ENCODE measurements around the gene KLHL29.
A peak's percentile ranks its signal among the peaks of the same experiment; 100 is the strongest.

The KLHL29 gene

DNA sequence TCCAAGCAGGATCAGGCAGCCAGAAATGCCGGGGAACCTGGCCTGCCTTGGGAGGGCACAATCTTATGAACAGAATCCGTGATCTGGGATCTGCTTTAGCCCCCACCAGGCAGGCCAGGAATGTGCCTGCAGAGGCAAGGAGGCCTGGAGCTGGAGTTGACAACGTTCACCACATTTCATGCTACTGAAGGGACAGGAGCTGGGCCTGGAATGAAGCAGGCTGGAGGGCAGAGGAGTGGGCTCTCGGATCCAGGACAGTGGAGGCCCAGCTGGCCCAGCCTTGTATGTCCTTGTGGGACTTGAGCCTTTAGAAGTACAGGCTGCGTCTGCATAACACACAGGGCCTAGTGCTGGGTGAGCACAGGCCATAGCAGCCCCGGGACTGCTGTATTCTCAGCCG lies 91.8 kb downstream of the KLHL29 start:
- DNase-seq (ENCODE audit: low read depth in 2 of 2): no peak

DNA sequence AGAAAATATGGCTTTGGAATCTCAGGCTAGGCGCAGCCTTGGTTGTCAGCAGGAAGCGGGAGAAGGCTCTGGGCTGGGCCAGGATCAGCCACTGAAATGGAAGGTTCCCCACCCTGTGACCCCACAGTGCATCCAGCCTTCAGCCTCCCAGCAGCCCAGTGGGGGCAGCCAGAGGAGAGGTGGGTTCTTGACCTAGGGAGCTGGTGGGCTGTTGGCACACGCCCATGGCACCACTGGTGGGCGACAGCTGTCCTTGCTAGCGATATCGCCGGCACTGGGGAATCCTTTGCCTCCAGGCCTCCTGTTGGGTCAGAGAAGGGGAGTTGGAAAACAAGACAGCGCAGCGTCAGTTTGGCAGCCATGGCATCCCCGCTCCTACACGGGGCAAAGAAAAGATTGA lies 92.4 kb downstream of the KLHL29 start:
- no peak for DNase-seq (ENCODE audit: low read depth in 2 of 2)

DNA sequence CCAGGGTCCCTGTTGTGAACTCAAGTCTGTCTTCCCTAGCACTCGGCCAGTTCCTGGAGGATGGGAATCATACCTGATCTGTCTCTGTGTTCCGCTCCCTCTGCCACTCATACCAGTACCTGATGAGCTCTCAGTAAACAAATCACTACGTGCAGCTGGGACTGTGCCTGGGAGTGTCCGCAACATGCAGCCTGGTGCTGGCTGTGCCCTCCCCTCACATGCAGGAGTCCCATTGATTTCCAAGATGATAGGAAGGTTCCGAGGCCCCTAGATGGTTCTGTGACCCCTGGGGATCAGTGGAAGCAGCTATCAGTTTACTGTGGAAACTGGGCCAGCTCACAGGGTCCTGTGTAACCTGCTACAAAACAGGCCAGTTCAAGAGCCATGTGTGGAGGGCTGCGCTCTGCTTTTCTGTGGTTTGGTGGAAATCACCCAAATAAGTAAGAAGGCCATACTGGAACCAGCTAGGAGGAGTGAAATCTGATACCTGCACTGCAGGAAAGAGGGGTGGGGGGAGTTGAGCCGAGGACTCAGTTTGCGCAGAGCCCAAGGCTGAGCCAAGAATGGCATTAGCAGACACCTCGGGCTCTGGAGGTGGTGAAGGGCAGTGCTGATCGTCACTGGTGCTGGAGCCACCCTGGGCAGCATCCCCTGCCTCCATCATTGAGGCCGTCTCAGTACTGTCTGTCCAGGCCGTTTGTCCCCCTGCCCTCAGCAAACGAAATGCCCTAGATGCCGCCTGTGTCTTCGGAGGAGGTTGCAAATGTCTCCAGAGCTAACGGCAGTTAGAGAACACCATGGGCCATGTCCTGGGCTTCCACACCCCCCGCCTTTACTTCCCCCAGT lies 93.3 kb downstream of the KLHL29 start:
- no peak for DNase-seq (ENCODE audit: low read depth in 2 of 2)

- no peak for DNase-seq (ENCODE audit: low read depth in 2 of 2)
These were observed 94.1 kb downstream of the KLHL29 start for GRCh38 chr2:23478933-23479683.

DNA sequence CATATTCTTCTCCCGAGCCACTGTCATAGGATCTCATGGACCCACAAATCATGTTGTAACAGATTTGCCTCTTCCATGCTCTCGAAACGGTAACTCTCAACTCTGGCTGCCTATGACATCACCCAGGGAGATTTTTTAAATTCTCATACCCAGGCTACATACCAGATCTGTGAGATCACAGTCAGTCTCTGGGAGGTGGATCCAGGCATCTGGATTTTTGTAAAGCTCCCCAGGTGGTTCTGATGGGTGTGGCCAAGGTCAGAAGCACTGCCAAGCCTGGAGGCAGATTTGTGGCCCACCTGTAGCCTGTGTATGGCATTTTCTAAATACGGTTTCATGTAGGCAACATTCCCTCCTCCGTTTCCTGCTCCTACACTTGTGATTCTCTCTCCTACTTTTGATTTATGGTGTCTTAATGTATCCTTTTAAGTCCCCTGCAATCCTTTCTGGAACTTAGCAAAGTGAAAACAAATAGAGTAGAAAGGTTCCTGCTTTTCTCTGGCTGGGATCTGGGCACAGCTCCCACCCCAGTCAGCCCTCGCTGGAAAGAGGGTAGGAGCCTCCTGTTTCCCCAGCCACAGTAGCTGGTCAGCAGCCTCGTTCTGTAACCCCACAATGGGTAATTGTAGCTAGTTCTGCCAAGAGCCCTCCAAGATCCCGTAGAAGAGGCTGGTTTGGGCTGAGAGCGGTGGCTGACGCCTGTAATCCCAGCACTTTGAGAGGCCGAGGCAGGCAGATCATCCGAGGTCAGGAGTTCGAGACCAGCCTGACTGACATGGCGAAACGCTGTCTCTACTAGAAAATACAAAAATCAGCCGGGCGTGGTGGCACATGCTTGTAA lies 96.2 kb downstream of the KLHL29 start:
- DNase-seq (ENCODE audit: low read depth in 2 of 2): no peak

DNA sequence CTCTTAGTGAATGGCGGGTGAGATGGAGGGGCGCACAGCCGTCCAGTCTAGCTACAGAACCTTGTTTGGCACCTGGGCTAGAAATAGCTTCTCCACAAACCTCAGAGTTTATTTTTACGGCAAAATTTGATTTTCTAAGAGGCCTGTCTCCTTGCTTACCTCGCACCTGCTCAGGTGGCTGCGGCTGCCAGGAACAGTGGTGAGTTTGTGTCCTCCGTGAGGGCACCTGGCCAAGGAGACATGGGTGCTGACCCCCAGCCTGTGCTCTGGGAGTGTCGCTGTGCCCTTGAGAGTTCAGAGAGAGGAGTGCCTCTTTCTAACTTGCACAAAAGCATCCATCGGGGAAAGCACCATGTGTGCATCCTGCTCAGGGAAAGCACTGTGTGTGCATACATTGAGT lies 97.2 kb downstream of the KLHL29 start:
- DNase-seq (ENCODE audit: low read depth in 2 of 2): no peak

- DNase-seq (ENCODE audit: low read depth in 2 of 2): no peak
These were observed 97.6 kb downstream of the KLHL29 start for GRCh38 chr2:23482607-23483006.

- no peak for DNase-seq (ENCODE audit: low read depth in 2 of 2)
These were observed 98.8 kb downstream of the KLHL29 start for GRCh38 chr2:23483791-23484190.

- no peak for DNase-seq (ENCODE audit: low read depth in 2 of 2)
These were observed 99.3 kb downstream of the KLHL29 start for GRCh38 chr2:23484275-23484674.

DNA sequence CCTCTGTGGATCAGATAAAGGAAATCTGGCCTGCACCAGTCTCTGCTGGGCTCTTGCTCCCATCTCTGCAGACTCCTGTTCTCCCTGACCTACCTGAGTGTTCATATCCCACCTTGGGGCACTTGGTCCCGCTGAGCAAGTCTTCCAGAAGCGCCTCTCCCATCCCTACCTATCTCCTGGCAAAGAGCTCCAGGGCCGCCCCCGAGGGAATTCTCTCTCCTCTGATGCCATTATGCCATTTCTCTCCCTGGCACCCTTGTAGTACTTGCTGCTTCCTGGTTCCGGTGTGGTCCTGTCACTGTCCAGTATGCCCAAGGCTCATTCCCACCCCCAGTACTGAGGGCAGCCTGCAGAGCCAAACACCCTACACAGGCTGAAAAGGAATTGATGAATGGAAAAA lies 99.8 kb downstream of the KLHL29 start:
- no peak for DNase-seq (ENCODE audit: low read depth in 2 of 2)

GRCh38 chr2:23485261-23485660 lies 100.3 kb downstream of the KLHL29 start:
- DNase-seq (ENCODE audit: low read depth in 2 of 2): no peak

DNA sequence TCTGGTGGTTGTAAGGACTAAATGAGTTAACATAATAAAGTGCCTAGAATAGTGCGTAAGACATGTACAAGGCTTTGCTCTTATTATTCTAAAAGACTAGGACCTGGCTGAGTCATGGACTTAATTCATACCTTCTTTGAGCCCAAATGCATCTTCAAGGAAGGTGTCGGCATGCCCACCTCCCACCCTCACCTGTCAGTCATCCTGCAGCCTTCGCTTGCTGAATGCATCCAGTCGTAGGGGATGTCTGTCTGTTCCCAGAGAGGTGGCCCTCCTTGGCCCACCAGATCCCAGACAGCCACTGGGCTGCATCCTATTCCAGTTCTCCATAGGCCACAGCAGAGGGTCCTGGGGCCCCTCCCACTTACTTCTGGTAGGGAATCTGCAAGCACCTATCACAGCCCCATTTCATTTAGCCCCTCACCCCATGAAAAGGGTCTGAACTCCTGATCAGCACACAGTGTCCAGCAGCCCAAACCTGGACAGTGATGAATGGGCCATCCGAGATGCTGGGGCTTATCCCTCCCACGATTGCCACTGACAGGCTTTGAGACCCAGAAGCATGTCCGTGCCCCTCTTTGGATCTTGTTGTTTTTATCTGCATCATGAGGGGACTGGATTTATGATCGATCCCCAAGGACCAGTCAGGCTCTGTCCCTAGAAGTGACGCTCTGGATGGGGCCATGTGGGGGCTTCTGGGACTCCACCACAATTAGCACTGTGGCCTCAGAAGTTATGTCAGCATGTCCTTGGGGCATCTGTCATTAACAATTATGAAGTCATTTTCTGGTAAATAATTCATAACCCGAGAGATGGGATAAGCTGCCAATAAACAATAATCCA lies 101.1 kb downstream of the KLHL29 start:
- no peak for DNase-seq (ENCODE audit: low read depth in 2 of 2)

- DNase-seq (ENCODE audit: low read depth in 2 of 2): no peak
These were observed 101.7 kb downstream of the KLHL29 start for GRCh38 chr2:23486684-23487075.

- DNase-seq (ENCODE audit: low read depth in 2 of 2): peak in 1 of 2 donors; percentile 49
These were observed 102.9 kb downstream of the KLHL29 start for GRCh38 chr2:23487735-23488492.

DNA sequence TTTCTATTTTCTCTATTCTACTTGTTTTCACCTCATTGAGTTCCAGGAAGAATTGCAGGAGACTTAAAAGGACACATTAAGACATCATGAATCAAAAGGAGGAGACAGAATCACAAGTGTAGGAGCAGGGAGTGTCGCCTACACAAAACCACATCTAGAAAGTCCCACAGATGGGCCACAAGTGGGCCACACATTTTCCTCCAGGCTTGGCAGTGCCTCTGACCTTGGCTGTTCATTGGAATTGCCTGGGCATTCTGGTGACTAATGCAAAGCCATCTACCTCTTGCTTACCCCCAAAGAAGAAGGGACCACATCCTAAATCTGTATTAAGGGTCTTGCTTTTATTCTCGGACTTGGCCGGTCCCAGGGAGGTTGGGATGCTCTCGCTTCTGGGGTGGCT lies 103.6 kb downstream of the KLHL29 start:
- DNase-seq (ENCODE audit: low read depth in 2 of 2): peak in 1 of 2 donors; percentile 21

DNA sequence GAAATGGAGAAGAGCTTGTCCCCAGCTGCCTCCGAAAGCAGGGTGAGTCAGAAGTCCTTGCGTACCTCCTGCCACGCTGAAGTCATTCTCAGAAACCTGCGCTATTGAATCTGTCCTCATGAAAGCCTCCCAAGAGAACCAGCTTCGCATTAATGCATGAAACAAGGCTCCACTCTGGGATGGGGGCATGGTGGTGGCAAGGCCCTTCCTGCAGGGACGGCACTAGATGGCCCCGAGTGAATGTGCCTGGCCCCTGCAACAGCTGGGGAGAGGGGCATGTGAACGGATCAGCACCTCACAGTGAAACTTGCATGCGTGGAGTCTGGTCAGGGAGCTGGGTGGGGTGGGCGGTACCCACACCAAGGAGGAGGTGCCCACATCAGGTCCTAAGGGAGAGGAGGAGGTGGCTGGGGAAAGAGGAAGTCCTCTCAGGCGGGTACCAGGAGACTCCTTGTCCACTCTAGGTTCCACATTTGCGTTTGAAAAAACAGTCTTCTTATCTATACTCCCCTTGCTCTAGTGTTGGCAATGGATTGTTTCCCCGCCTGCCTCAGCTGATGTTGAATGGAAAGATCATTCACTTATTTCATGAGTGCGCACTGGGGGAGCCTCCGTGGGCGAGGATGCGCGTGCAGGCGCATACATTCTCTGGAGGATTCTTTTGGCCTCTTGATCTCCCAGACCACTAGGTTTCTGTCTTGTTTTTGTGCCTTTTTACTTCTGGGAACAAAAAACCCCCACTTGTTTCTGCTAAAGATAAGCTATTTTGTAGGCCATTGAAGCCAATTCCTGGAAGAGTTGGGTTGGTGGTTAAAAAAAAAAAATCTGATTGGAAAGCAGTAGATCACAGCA lies 104.7 kb downstream of the KLHL29 start:
- peak; percentile 21 to 58 for DNase-seq (ENCODE audit: low read depth in 2 of 2)

- DNase-seq (ENCODE audit: low read depth in 2 of 2): no peak
These were observed 106.8 kb downstream of the KLHL29 start for GRCh38 chr2:23491591-23492336.

DNA sequence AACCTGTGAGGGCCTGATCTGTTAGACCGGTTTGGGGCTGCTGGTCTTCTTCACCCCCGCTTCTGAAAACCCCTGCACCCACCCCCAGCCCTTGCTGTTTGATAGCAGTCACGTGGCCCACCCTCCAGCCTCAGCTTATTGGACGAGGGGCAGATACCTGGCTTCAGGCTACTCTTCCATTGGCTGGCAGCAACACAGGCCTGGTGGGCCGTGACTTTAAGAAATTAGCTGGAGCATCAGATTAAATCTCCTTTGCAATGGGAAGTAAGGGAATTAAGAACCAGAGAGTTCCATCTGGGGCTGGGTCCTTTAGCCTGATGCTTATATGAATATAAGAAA lies 107.3 kb downstream of the KLHL29 start:
- no peak for DNase-seq (ENCODE audit: low read depth in 2 of 2)

DNA sequence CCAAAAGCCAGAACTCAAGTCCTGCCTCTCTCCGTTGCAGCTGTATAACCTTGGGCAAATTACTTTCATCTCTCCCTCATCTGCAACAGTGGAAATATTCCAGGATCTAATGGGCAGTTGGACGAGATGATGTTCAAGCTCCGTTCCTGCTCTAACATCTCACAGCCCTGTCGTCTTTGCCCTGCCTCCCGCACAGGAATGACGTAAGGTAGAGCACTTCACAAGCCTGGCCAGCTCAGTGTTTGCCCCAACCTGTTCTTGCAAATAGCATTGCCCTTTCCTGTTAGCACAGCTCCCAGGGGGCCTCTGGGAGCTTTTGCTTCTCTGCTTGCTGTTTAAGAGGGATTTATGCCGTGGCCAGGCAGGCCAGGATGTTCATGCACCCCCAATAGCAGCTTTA lies 107.9 kb downstream of the KLHL29 start:
- no peak for DNase-seq (ENCODE audit: low read depth in 2 of 2)

Measured in stimulated activated CD8-positive, alpha-beta memory T cell treated with anti-CD3 and anti-CD28 coated beads, Interleukin-15, amount 100 ng/mL, for 48 hours (primary cell).